HG02642 (cell line): ENCODE data around the gene LOXHD1.

Experiments
- ATAC-seq: cut with Tn5 transposase; IDR thresholded peaks from one replicate; pipeline ENCODE4 v1.9.1; 2021; ENCODE audit warnings: mild to moderate bottlenecking; ENCODE audit not compliant: unreplicated experiment, poor library complexity

Gene LOXHD1

GRCh38 chr18:46581648-46582047 lies 75.4 kb downstream of the LOXHD1 start:
- no peak for ATAC-seq

- no peak for ATAC-seq
These were observed 78.0 kb downstream of the LOXHD1 start for GRCh38 chr18:46578987-46579386.

GRCh38 chr18:46577546-46577945 lies 79.5 kb downstream of the LOXHD1 start:
- no peak for ATAC-seq

DNA sequence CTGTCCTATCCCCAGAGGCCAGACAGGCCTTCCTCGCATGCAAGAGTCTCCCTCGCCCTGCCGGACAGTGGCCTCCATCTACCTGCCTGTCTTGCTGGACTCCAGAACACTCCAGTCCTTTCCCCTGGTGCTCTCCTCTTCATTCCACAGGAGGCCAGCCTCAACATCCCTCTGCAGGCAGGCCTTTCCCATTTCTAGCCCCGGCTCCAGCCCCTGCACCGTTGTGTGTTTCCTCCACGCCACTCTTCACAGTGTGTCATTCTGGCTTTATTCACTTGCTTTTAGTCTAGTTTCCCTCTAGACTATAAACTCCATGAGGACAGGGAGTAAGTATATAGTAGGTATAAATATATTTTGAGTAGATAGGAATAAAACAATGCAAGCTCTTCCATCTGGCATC lies 81.2 kb downstream of the LOXHD1 start:
- no peak for ATAC-seq

GRCh38 chr18:46574743-46575115 lies 82.3 kb downstream of the LOXHD1 start:
- no peak for ATAC-seq

DNA sequence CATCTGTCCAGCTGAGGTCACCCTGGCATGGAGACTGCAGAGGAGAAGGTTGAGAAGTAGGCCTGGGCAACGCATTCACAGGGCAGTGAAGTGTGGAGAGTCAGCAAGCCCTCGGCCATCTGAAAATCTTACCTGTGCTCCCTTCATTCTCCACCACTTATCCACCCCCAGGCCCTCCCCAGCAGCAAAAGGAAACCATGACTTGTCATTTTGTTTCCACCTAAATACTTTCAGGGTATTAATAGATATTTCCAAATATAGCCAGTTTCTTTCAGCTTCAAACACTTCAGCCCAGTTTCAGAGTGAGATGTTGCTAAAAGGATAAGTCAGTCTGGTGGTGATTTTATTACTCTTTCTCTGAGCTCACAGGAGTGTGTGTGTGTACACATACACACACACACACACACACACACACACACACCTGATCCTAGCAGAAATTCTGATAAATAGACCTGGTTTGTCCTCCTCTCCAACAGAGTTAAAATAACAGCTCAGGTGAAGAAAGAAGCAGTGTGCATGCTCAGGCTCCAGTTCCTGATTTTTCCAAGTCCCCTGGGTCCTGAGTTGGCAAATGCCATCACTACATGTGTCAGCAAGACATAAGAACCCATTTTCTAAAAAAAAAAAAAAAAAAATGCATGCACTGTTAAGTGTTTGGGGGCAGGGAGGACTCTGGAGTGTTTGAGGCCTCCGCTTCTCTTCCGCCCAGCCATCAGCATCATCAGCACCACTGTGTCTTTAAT lies 82.8 kb downstream of the LOXHD1 start:
- ATAC-seq = peak; percentile 65

GRCh38 chr18:46573156-46573555 lies 83.9 kb downstream of the LOXHD1 start:
- no peak for ATAC-seq

DNA sequence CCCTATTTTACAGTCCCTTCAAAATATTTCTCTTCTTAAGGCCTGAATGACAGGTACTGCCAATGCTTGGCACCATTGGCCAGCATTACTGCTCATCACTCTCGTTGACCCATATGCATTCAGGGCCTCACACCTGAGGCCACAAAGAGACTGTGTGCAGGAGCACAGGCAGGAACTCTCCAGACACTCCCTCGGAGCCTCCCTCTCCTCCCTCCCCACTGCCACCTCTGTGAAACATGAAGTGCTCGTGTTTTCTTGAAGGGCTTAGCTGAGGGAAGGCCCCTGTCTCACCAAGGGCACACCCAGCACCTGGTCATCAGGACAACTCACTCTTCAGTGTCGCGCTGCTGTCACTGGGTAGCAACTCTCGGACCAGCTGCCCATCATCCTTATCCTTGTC lies 85.3 kb downstream of the LOXHD1 start:
- no peak for ATAC-seq

GRCh38 chr18:46570666-46571065 lies 86.4 kb downstream of the LOXHD1 start:
- ATAC-seq = no peak

DNA sequence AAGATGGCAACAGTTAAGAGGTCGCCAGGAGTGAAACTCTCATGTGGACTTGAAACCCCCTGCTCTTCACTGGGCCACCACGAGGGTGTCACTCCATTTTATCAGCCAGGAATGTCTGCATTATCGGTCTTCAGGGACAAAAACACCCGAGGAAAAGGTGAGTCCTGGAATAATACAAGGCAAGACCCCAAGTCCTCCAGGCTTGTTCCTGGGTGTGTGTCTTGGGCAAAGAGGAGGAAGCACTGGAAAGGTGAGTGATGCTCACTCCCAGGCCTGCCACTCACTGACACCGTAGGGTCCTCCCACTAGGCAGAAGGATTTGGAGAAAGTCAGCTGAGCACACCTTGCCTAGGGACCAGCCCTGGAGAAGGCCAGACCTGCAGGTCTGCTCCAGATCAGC lies 86.9 kb downstream of the LOXHD1 start:
- no peak for ATAC-seq

GRCh38 chr18:46569211-46569610 lies 87.8 kb downstream of the LOXHD1 start:
- ATAC-seq = no peak

DNA sequence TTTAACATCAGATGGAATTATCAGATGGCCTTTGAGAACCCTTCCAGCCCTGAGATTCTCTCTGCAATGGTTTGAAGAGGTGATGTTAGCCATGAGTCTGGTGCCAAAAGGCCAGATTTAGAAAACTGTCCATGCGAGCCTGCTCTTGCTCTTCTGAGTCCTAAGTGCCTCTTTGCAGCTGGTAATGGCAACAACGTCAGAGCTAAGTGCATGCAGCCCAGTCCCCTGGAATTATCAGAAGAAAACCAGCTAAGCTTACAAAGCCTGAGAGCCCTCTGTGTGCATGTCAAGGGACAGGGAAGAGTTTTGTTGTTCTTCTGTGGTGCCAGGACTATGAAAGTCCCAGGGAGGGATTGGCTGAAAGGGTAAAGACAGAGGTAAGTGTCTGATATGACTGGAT lies 89.8 kb downstream of the LOXHD1 start:
- no peak for ATAC-seq

DNA sequence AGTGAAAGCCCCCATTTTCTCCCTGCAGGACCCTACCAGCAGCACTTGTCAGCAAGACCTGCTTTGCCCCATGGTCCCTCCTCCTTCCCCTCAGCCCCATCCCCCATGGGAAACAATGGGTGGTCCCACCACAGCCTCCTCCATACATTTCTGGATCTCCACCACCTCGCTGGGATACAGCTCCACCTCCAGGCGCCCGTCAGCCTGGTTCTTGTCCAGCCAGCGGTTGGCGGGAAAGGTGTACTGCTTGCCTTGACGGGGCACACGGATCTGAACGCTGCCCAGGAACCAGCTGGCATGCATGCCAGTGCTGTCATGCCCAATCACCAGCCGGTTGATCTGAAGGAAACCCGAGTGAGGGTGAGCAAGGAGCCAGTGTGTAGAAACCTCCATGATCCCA lies 90.9 kb downstream of the LOXHD1 start:
- no peak for ATAC-seq

GRCh38 chr18:46565256-46565655 lies 91.8 kb downstream of the LOXHD1 start:
- ATAC-seq = no peak

- ATAC-seq = no peak
These were observed 93.7 kb downstream of the LOXHD1 start for GRCh38 chr18:46563317-46563716.

DNA sequence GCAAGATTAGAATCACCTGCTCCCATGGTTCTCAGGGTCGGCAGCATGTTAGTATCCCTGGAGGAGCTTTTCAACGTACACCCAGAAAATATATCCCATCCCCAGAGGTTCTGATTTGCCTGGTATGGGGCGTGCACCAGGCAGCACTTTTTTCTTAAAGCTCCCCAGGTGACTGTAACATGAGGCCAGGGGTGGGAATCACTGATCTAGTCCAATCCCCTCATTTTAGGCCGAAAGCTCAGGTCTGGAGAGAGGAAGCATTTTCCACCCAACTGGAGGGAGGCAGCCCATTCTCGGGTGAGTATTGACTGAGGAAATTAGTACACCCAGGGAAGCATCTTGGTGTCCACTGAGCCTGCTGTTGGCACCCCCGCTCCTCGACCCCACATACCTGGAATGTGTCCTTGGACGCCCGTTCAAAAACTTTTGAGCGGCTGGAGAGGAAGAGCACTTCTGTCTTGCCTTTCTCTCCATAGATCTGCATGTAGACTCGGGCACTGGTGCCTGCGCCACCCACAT lies 94.3 kb downstream of the LOXHD1 start:
- no peak for ATAC-seq

- no peak for ATAC-seq
These were observed 96.4 kb downstream of the LOXHD1 start for GRCh38 chr18:46560671-46561045.

- ATAC-seq = no peak
These were observed 96.9 kb downstream of the LOXHD1 start for GRCh38 chr18:46559946-46560670.

- ATAC-seq = no peak
These were observed 97.7 kb downstream of the LOXHD1 start for GRCh38 chr18:46559296-46559695.

DNA sequence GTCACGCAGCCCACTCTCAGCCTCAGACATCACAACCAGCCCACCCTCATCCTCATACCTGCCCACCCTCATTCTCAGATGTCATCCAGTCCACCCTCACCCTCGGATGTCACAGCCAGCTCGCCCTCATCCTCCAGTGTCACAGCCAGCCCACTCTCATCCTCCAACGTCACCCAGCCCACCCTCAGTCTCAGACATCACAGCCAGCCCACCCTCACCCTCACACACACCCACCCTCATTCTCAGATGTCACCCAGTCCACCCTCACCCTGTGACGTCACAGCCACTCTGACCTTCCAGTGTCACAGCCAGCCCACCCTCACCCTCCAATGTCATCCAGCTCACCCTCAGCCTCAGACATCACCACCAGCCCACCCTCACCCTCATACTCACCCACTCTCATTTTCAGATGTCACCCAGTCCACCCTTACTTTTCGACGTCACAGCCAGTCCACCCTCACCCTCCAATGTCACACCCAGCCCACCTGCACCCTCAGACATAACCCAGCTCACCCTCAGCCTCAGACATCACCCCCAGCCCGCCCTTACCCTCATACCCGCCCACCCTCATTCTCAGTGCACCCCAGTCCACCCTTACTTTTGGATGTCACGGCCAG lies 100.3 kb downstream of the LOXHD1 start:
- ATAC-seq = no peak

GRCh38 chr18:46555724-46556123 lies 101.3 kb downstream of the LOXHD1 start:
- ATAC-seq = peak; percentile 57
